Mucosa of rectum (tissue), 2 donors: ENCODE results near the gene SPTLC2.
A peak's percentile ranks its signal among the peaks of the same experiment; 100 is the strongest.

Source experiments
- H3K27ac ChIP-seq, 2 donors: one replicate each; pipeline ENCODE4 v1.7.0; 2013; ENCODE audit warnings: inconsistent platforms in 2 of 2, low read depth in 2 of 2, low read length in 2 of 2
- H3K27me3 ChIP-seq, 2 donors: one replicate each; pipeline ENCODE4 v1.7.0; 2013; ENCODE audit warnings: low read length in 2 of 2; ENCODE audit not compliant: control insufficient read depth in 2 of 2, insufficient read depth in 2 of 2
- H3K36me3 ChIP-seq, 2 donors: one replicate each; pipeline ENCODE4 v1.7.0; 2013; ENCODE audit warnings: low read length in 2 of 2; ENCODE audit not compliant: control insufficient read depth in 2 of 2, insufficient read depth in 2 of 2
- H3K4me1 ChIP-seq, 2 donors: one replicate each; pipeline ENCODE4 v1.7.0; 2013; ENCODE audit warnings: low read length in 2 of 2, mild to moderate bottlenecking in 1 of 2; ENCODE audit not compliant: control insufficient read depth in 2 of 2, insufficient read depth in 2 of 2
- H3K4me3 ChIP-seq, 2 donors: one replicate each; pipeline ENCODE4 v1.7.0; 2013; ENCODE audit warnings: low read length in 2 of 2
- H3K9ac ChIP-seq, 2 donors: one replicate each; pipeline ENCODE4 v1.7.0; 2013; ENCODE audit warnings: low read length in 2 of 2, low read depth in 1 of 2, mild to moderate bottlenecking in 1 of 2
- H3K9me3 ChIP-seq, 2 donors: one replicate each; pipeline ENCODE4 v1.7.0; 2013; ENCODE audit warnings: low read length in 2 of 2; ENCODE audit not compliant: control insufficient read depth in 2 of 2
- donor health status: healthy.
- donor health status: Normal muscosa, but diverticular disease.

Gene SPTLC2

GRCh38 chr14:77458249-77458950, 158.0 kb downstream of the SPTLC2 start:
- Histone ChIP-seq H3K36me3 (peaks cover 29 to 32% of the 10 kb centered on the region in 2 donors), H3K4me3 (peak overlapping the region; percentile 97 to 99), H3K9ac (peak overlapping the region; percentile 88 to 95), H3K27ac (peak overlapping the region; percentile 93 to 95), H3K27me3 (no peaks in the 10 kb centered on the region), H3K4me1 (peaks cover 18 to 25% of the 10 kb centered on the region in 2 donors), H3K9me3 (no peaks in the 10 kb centered on the region)

DNA sequence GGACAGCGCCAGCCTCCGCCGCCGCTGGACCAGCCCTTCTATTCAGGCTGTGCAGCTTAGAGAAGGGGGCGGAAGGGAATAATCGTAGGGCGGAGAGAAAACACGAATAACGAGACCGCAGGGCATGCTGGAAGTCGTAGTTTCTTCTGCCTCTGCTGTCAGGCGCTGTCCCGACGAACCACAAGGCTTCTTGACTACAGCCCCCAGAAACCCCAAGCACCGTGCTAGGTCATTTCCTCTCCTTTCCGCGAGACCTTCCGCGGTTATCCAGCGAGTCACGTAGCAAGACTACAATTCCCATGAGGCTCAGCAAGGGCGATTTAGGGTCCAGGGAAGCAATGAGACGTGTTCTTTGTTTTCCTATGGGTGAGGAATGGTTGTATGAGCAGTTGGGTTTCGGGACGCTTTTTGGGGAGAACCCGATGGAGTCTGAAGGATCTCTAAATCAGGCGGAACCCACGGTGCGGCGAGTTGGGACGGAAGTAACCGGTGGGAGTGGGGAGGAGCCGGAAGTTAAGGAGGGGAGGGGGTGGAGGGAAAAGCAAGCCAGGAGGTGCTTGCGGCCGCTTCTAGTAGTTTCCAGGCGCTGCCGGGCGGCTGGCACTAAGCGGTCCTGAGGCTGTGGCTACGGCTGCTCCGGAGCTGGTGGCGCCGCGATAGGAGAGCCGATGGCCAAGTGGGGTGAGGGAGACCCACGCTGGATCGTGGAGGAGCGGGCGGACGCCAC, 158.8 kb downstream of the SPTLC2 start, which contains the start of the genes AHSA1 and VIPAS39:
TSS of gene AHSA1 (plus strand) at position 572 of the 727 bp plus-strand sequence. CDS start at position 669, 97 bp downstream.
TSS of gene VIPAS39 (minus strand) at position 80 of the 727 bp plus-strand sequence. CDS start 3,499 bp downstream, outside the sequence.
- peaks cover 18 to 25% of the 10 kb centered on the region in 2 donors for H3K4me1 ChIP-seq
- H3K9ac ChIP-seq = peak within 1 kb of the TSS; percentile 88 to 95
- H3K27me3 ChIP-seq = no peaks in the 10 kb centered on the region
- no peaks in the 10 kb centered on the region for H3K9me3 ChIP-seq
- peaks cover 26 to 31% of the 10 kb centered on the region in 2 donors for H3K36me3 ChIP-seq
- peak within 1 kb of the TSS; percentile 93 to 95 for H3K27ac ChIP-seq
- H3K4me3 ChIP-seq = peak within 1 kb of the TSS; percentile 97 to 99

DNA sequence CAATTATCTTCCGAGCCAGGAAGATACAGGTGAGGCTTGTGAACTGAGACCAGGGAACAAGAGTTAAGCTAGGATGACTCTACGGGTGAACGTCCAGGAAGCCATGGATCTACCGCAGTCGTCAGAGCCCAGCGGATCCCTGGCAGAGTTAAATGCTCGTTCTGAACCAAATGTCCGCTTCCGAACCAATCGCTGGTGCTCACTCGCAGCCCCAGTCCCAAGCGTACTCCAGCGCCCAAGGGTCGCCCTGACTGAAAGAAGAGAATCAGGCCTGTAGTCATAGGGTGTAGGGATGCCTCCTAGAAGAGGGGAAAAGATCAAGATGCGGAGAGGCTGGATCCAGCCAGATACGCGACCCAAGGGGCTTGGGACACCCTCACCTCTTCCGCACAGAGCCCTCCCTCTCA, 159.3 kb downstream of the SPTLC2 start:
- H3K4me3 ChIP-seq = peak overlapping the region; percentile 97 to 99
- no peaks in the 10 kb centered on the region for H3K9me3 ChIP-seq
- peak overlapping the region; percentile 93 to 95 for H3K27ac ChIP-seq
- H3K36me3 ChIP-seq = peaks cover 20 to 27% of the 10 kb centered on the region in 2 donors
- no peaks in the 10 kb centered on the region for H3K27me3 ChIP-seq
- peak overlapping the region; percentile 88 to 92 for H3K9ac ChIP-seq
- H3K4me1 ChIP-seq = peaks cover 18 to 25% of the 10 kb centered on the region in 2 donors
